ENCODE results near the gene TMEM132E.

GRCh38 chr17:34607917-34608316 lies 28.5 kb downstream of the TMEM132E start:
- no peak for TF ChIP-seq EZH2phosphoT487 (IDR thresholded peaks at IDR 0.05; ENCODE audit: insufficient read depth, low read depth)
- TF ChIP-seq EZH2 (IDR thresholded peaks at IDR 0.05; ENCODE audit: insufficient read depth, poor library complexity, severe bottlenecking), result no peak
